NB4 (cell line): ENCODE data around the gene SYNDIG1.

Experiments
- DNase-seq: peaks from one replicate; pipeline ENCODE4 v3.0.0; 2010; ENCODE audit warnings: low read depth
- H3K4me3 ChIP-seq: one replicate; pipeline ENCODE4 v1.5.1; 2011; ENCODE audit warnings: mild to moderate bottlenecking, low read depth, low read length, moderate library complexity
- MAX ChIP-seq: IDR thresholded peaks from 2 replicates; pipeline ENCODE4 v1.6.1; 2011; ENCODE audit warnings: low read depth, low read length
- MYC ChIP-seq: IDR thresholded peaks from 2 replicates; pipeline ENCODE4 v1.6.1; 2011; ENCODE audit warnings: low read depth, low read length
- POLR2A ChIP-seq: IDR thresholded peaks from 2 replicates; pipeline ENCODE4 v1.6.1; 2011; ENCODE audit warnings: mild to moderate bottlenecking; ENCODE audit not compliant: insufficient read length; ENCODE audit errors: extremely low read depth
- TF ChIP-seq, protein P1 (sequence below): IDR thresholded peaks from one replicate; pipeline ENCODE4 v1.5.1; 2012; ENCODE audit warnings: low read depth, low read length

The SYNDIG1 gene

GRCh38 chr20:24610341-24611115 lies 141.1 kb downstream of the SYNDIG1 start:
- H3K4me3 ChIP-seq, result no peak overlapping the region
- no peak for TF ChIP-seq POLR2A
- no peak for TF ChIP-seq MAX
- TF ChIP-seq, protein P1, sequence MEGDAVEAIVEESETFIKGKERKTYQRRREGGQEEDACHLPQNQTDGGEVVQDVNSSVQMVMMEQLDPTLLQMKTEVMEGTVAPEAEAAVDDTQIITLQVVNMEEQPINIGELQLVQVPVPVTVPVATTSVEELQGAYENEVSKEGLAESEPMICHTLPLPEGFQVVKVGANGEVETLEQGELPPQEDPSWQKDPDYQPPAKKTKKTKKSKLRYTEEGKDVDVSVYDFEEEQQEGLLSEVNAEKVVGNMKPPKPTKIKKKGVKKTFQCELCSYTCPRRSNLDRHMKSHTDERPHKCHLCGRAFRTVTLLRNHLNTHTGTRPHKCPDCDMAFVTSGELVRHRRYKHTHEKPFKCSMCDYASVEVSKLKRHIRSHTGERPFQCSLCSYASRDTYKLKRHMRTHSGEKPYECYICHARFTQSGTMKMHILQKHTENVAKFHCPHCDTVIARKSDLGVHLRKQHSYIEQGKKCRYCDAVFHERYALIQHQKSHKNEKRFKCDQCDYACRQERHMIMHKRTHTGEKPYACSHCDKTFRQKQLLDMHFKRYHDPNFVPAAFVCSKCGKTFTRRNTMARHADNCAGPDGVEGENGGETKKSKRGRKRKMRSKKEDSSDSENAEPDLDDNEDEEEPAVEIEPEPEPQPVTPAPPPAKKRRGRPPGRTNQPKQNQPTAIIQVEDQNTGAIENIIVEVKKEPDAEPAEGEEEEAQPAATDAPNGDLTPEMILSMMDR, result no peak
- no peak for DNase-seq

DNA sequence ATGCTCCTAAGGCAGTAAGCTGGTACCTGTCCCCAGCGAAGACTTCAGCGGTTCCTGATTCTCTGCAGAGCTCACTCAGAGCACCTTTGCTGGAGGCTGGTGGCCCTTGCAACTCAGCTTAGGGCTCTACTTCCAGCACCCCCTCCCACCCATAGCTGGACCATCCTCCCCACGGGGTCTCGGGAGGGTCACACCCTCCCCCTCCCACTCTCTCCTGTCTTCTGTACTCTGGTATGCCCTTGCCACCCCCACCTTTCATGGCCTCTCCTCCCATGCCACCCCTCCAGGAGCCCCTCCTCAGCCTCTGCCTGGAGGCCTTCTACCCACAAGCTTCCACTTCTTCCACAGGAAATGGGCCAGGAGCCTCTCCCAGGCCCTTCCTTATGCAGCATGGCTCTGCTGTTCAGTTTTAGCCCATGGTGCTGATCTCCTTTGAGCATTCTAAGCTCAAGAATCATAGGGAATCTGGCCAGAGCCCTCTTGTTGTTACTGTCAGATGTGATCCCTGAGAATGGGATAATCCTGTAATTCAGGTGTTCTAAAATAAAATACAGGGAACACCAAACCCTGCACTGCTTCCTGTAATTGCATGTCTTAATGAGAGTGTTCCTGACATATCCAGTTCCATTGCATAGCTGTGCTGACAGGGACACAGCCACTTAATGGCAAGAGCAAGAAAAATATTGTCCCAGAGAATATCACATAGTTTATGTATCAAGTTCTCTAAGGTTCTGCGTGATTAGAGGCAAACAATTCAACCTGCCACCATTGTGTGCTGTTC lies 142.1 kb downstream of the SYNDIG1 start:
- TF ChIP-seq, protein P1, result no peak
- TF ChIP-seq POLR2A, result no peak
- TF ChIP-seq MAX, result no peak
- no peak for TF ChIP-seq MYC
- DNase-seq, result no peak
- no peak overlapping the region for H3K4me3 ChIP-seq

GRCh38 chr20:24612799-24613775 lies 143.7 kb downstream of the SYNDIG1 start:
- DNase-seq, result no peak
- no peak for TF ChIP-seq MYC
- H3K4me3 ChIP-seq, result no peak overlapping the region

- no peak for DNase-seq
- no peak overlapping the region for H3K4me3 ChIP-seq
- TF ChIP-seq, protein P1, result no peak
- TF ChIP-seq MAX (no peak), MYC (no peak), POLR2A (no peak)
Measured at GRCh38 chr20:24614341-24614740, 144.9 kb downstream of the SYNDIG1 start.

DNA sequence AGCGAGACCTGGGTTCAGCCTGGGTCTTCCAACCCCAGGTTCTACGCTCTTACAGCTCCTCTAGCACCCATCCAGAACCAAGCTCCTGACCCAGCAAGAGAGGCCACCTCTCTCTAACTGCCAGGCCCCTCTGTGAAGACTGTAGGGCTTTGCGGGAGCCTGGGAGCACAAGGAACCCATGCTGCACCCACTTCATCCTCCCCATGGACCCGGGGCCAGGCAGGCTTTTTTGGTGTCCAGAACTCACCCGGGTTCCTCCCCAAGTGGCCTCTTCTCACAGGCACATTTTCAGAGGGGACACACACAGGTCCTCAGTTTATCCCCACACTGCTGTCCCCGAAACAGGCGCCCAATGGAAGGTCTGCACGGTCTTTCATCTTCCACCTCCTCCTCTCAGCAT lies 145.9 kb downstream of the SYNDIG1 start:
- TF ChIP-seq, protein P1, result no peak
- no peak for TF ChIP-seq POLR2A
- no peak for TF ChIP-seq MYC
- H3K4me3 ChIP-seq, result no peak overlapping the region
- DNase-seq, result no peak
